ENCODE results near the gene PAGE5.

DNA sequence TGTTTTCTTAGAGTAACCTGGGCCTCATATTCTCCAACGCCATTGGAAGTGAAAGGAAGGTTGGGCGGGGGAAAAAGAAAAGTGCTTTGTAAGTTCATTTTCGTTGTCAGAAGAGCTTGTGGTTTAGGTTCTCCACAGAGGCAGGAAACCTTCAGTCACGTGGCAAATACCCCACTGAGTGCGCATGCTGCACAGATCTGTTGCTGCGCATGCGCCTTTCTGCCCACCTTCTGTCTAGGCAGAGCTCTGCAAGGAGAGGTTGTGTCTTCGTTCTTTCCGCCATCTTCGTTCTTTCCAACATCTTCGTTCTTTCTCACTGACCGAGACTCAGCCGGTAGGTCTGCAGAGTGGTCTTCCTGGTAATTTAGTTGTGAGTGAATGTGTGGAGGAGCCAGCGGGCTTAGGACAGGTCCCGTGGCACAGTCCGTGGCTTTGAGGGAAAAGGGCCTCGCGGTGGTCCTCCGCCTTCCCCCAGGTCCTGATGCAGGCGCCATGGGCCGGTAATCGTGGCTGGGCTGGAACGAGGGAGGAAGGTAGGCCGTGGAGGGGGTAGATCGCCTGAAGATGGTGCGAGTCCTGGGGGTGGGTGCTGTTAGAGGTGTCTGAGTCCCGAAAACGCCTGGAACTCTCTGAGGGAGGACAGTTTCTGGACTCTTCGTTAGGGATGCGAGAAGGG lies at the start of gene PAGE5:
- TF ChIP-seq GABPA (IDR thresholded peaks at IDR 0.05; ENCODE audit: low read depth) (no peak), CTCF (IDR thresholded peaks at IDR 0.05; ENCODE audit: insufficient read depth, low read length) (no peak), POLR2AphosphoS5 (IDR thresholded peaks at IDR 0.05; ENCODE audit: low read depth) (no peak), SPI1 (IDR thresholded peaks at IDR 0.05; ENCODE audit: borderline replicate concordance, low read depth) (no peak)

Measured in HL-60 (cell line).